Heart left ventricle (tissue), 13 donors: ENCODE data around the gene KCNN3.

ENCODE experiments used
- POLR2A ChIP-seq, 2 donors: fragments of 450-650 bp; IDR thresholded peaks; one replicate each; pipeline ENCODE4 v1.6.1; 2017; ENCODE audit warnings: antibody characterized with exemption in 2 of 2, mild to moderate bottlenecking in 2 of 2, moderate library complexity in 2 of 2
- TF ChIP-seq, protein P1 (sequence below), 12 donors: fragments of 200-600 bp; sonication (generic) in 4 of 12; IDR thresholded peaks; one replicate each; pipeline versions ENCODE4 v1.5.0 to v1.8.0; 2018 to 2022; ENCODE audit warnings: antibody characterized with exemption in 12 of 12, mild to moderate bottlenecking in 5 of 12
- donor health status: ischemic (EF 13 %, LVEDD 7.1; RV severe dilation, severe dysfunction).
- donor health status: DM: no; HTN: yes; CAD: no.
- donor health status: DM: no; HTN: no; CAD: no.
- donor health status: ischemic (EF 25% LVEDD 6.9; RV normal size, moderate dysfunction).
- donor health status: ischemic (EF 25% LVEDD 5.7; RV mildly dilated, moderate dysfunction).
- donor health status: ischemic (EF 35%, LVEDD 5.7; RV mildly dilated, moderate dysfunction).
- donor health status: nonischemic (EF 11% LVEDD 7.7; RV severe dilation, severe dysfunction).
- donor health status: DM: yes; HTN: yes; CAD: no.
- donor health status: PGD.
- donor health status: ischemic (EF 29% LVEDD 5.4; RV normal size, mild dysfunction).
- donor health status: nonischemic (EF 23%, LVEDD 6.1; RV moderate dilation, normal function).

DNA sequence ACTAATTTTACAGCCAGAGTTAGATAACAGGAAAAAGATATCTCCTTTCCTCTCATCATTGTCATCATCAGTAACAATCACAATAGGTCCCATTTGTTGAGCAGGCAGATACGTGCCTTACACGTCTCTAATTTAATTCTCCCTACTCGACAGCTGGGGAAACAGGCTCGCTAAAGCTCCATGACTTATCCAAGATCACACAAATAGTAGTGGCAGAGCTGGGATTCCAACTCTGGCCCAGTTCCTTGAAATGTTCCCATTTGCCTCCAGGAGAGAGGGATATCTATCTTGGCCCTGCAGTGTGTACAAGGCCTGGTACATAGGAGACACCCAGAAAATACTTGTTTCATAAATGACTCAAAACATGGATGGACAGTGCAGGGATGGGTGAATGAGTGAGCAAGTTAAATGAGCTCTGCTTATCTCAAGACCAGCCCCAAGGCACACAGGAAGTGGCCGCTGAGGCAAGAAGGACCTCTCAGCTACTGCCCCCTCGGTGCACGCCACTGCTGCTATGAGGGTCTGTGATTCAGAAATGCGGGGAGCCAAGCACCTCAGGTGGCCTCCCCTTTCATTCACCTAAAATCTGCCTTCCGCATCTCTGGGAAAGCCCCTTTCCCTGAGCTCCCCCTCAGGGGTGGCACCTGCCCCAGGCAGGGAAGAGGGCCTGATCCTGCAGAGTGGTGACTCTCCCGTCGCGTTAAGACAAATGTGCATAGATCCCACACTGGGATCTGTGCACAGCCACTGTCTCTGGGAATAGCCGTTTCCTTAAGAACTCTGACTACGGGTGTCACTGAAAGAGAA is 3.6 kb downstream of the KCNN3 start:
- TF ChIP-seq, protein P1, sequence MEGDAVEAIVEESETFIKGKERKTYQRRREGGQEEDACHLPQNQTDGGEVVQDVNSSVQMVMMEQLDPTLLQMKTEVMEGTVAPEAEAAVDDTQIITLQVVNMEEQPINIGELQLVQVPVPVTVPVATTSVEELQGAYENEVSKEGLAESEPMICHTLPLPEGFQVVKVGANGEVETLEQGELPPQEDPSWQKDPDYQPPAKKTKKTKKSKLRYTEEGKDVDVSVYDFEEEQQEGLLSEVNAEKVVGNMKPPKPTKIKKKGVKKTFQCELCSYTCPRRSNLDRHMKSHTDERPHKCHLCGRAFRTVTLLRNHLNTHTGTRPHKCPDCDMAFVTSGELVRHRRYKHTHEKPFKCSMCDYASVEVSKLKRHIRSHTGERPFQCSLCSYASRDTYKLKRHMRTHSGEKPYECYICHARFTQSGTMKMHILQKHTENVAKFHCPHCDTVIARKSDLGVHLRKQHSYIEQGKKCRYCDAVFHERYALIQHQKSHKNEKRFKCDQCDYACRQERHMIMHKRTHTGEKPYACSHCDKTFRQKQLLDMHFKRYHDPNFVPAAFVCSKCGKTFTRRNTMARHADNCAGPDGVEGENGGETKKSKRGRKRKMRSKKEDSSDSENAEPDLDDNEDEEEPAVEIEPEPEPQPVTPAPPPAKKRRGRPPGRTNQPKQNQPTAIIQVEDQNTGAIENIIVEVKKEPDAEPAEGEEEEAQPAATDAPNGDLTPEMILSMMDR (IDR thresholded peaks at IDR 0.05): no peak
- no peak for TF ChIP-seq POLR2A (IDR thresholded peaks at IDR 0.05)
